D721Med (cell line): ENCODE results near the gene SLC15A4.

Source experiments
- DNase-seq: peaks from one replicate; pipeline ENCODE4 v3.0.0; 2011; ENCODE audit warnings: low spot score; ENCODE audit not compliant: insufficient read length
- FAIRE-seq: peaks from 2 replicates; lab custom pipeline; 2011; peaks lifted over from hg19 to GRCh38; lab: Jason Lieb, UNC
- CTCF ChIP-seq: IDR thresholded peaks from 2 replicates; pipeline ENCODE4 v1.5.1; 2012; ENCODE audit warnings: mild to moderate bottlenecking, control low read depth; ENCODE audit not compliant: insufficient read depth; ENCODE audit errors: missing control alignments

SLC15A4 gene

DNA sequence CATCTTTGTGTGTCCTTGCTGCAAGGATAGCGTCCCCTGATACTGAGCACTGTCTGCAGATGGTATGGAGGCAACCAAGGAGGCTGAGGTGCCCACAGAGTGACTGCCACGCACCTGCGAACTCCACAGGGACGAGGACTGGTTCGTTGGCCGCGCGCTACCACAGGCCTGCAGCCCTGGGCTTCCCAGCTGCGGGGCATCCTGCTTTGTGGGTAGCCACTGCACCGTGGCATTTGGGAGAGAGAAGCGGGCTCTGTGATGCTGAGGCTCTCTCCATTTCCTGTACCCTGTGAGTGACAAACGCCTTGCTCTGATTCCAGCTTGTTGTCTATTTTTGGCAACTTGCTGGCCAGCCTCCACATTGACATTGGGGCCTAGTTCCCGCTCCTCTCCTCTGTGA lies 76.3 kb downstream of the SLC15A4 start:
- DNase-seq (no peak), FAIRE-seq (no peak)
- TF ChIP-seq CTCF: no peak

DNA sequence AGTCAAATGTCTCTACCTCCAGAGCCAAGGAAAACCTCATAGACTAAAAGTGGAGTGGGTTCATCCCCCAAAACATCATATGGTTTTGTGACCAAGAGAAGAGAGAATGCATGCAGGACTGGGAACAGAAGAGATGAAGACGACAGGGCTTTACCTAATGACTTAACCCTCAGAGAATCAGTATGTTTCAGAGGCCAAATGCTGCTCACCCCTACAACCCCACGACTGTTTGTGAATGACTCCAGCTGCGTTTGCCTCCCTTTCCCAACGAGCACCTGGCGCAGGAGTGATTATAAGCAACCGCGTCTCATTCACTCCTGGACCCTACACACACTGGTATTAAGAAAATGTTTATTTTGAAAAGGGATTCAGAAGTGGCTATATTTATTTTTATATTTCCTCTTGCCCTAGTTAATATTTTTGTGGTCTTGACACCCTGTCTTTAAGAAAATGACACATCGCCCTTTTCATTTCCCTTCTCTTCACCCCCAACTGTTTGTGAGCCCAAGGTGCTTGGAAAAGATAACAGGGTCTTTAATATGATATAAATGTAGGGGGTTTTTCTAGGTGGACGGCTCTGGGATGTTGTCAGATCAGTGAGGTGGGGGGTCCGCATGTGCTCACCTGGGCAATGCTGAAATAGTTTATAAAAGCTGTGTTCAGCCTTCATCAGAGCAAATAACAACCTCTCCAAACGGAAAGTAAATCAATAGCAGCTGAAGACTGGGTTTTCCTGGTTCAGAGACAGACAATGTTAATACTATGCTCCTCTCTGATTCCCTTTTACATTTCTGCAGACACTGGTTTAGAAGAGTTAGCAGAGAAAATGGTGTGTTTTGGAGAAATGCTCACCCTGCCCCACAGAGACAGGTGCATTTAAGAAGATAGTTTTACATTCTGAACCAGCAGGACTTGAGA lies 77.7 kb downstream of the SLC15A4 start:
- no peak for FAIRE-seq
- no peak for TF ChIP-seq CTCF
- no peak for DNase-seq

- DNase-seq: no peak
- FAIRE-seq: no peak
- no peak for TF ChIP-seq CTCF
These were observed 79.8 kb downstream of the SLC15A4 start for GRCh38 chr12:128743916-128744315.
